Heart left ventricle (tissue), 16 donors: ENCODE data around the gene EFHC1. TPM values are rescaled to one million over a fixed set of nuclear protein-coding genes. Genes with fewer than 3 reads are reported as not detected.
A peak's percentile ranks its signal among the peaks of the same experiment; 100 is the strongest.

ENCODE experiments used
- ATAC-seq, 4 donors: fragments of 200-7000 bp; cut with Tn5 transposase; one replicate each; pipeline ENCODE4 v1.9.1; 2020 to 2022; ENCODE audit warnings: moderate library complexity in 4 of 4, mild to moderate bottlenecking in 3 of 4, moderate number of reproducible peaks in 1 of 4
- DNase-seq, 5 donors: peaks; one replicate each; pipeline ENCODE4 v3.0.0-alpha.2; 2020
- H3K27ac ChIP-seq, 12 donors: fragments of 200-600 bp; sonication (generic) in 4 of 12; one replicate each; pipeline versions ENCODE4 v1.5.0 to v1.8.0; 2016 to 2022; ENCODE audit warnings: mild to moderate bottlenecking in 2 of 12
- H3K27me3 ChIP-seq, 9 donors: fragments of 200-600 bp; sonication (generic) in 2 of 9; one replicate each; pipeline versions ENCODE4 v1.5.1 to v1.8.0; 2016 to 2022; ENCODE audit warnings: mild to moderate bottlenecking in 3 of 9
- H3K36me3 ChIP-seq, 9 donors: fragments of 200-600 bp; sonication (generic) in 2 of 9; one replicate each; pipeline versions ENCODE4 v1.5.0 to v1.8.0; 2018 to 2022; ENCODE audit warnings: mild to moderate bottlenecking in 2 of 9
- H3K4me1 ChIP-seq, 12 donors: fragments of 200-600 bp; sonication (generic) in 4 of 12; one replicate each; pipeline versions ENCODE4 v1.5.0 to v1.8.0; 2016 to 2022; ENCODE audit warnings: mild to moderate bottlenecking in 3 of 12
- H3K4me3 ChIP-seq, 12 donors: fragments of 200-600 bp; sonication (generic) in 4 of 12; one replicate each; pipeline versions ENCODE4 v1.5.0 to v1.8.0; 2017 to 2022; ENCODE audit warnings: mild to moderate bottlenecking in 9 of 12, moderate library complexity in 4 of 12
- H3K9me3 ChIP-seq, 12 donors: fragments of 200-600 bp; sonication (generic) in 4 of 12; one replicate each; pipeline versions ENCODE4 v1.5.0 to v1.8.0; 2016 to 2022; ENCODE audit warnings: mild to moderate bottlenecking in 1 of 12
- POLR2A ChIP-seq, 2 donors: fragments of 450-650 bp; IDR thresholded peaks; one replicate each; pipeline ENCODE4 v1.6.1; 2017; ENCODE audit warnings: antibody characterized with exemption in 2 of 2, mild to moderate bottlenecking in 2 of 2, moderate library complexity in 2 of 2
- WGBS, 4 donors: extraction: QIAGEN DNeasy Blood & Tissue Kit in 2 of 4; methylation state at CpG; one replicate each; pipeline versions ENCODE4 v1.1.5 to v1.1.7; 2013 to 2018; 5-methylcytosine and 5-hydroxymethylcytosine counted together
- intact Hi-C, 10 donors: fragments of 100-400 bp; cut with DNase I; formaldehyde crosslinking; loops; one replicate each; pipeline versions ENCODE4 v1.11.1 to v1.14.2; 2022
- polyA plus RNA-seq, 2 donors: library from polyadenylated mRNA; stranded (reverse); fragments of 200-250 nt; gene quantifications; one replicate each; pipeline ENCODE4 v1.2.3, GENCODE V29; 2013
- total RNA-seq, 9 donors: library from RNA; depleted of rRNA in 2 of 9; stranded (reverse); fragments of >200 nt in 2 of 9; fragmentation: NEBNext Ultra II Directional in 3 of 9; extraction: Animal tissue kit (Norgen Biotek cat#: 25700) in 3 of 9; gene quantifications; one replicate each; pipeline versions ENCODE4 v1.1.0 to v1.2.4, GENCODE V29; 2016 to 2023
- TF ChIP-seq, protein P1 (sequence below), 12 donors: fragments of 200-600 bp; sonication (generic) in 4 of 12; IDR thresholded peaks; one replicate each; pipeline versions ENCODE4 v1.5.0 to v1.8.0; 2018 to 2022; ENCODE audit warnings: antibody characterized with exemption in 12 of 12, mild to moderate bottlenecking in 5 of 12
- donor health status: ischemic (EF 13 %, LVEDD 7.1; RV severe dilation, severe dysfunction).
- donor health status: healthy with polysubstance abuse.
- donor health status: DM: no; HTN: yes; CAD: no.
- donor health status: DM: no; HTN: no; CAD: no.
- donor health status: ischemic (EF 25% LVEDD 6.9; RV normal size, moderate dysfunction).
- donor health status: ischemic (EF 25% LVEDD 5.7; RV mildly dilated, moderate dysfunction).
- donor health status: healthy.
- donor health status: DM: yes; HTN: yes; CAD: no.
- donor health status: ischemic (EF 35%, LVEDD 5.7; RV mildly dilated, moderate dysfunction).
- donor health status: nonischemic (EF 11% LVEDD 7.7; RV severe dilation, severe dysfunction).
- donor health status: DM: yes; HTN: yes; CAD: no.
- donor health status: PGD.
- donor health status: ischemic (EF 29% LVEDD 5.4; RV normal size, mild dysfunction).
- donor health status: nonischemic (EF 23%, LVEDD 6.1; RV moderate dilation, normal function).

EFHC1 gene
- total and polyA plus RNA-seq, 11 donors = 2.6 to 14.4 (median 4.3) TPM

DNA sequence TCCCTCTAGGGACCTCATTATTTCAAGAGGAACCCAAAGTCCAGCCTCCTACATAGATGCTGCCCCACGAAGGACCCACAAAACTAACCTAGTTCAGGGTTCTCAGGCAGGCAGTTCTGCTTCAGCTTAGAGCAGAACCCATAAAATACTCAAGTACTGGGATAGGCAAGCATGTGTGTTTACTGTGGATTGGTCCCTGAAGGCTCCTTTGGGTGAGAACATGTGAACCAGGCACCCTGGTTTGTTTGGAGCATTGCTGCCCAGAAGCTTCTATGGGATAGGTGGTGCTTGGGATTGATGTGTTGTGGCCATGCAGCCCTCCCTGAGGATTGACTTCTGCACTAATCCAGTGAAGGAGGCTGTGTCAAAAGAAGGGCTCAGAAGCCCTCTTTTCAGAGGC, 14.9 kb upstream of the EFHC1 start:
- Histone ChIP-seq H3K27me3 (no peaks in the 10 kb centered on the region), H3K27ac (no peak overlapping the region), H3K36me3 (peaks cover 0 to 25% (median 3%) of the 10 kb centered on the region in 9 donors), H3K4me1 (peaks cover 0 to 3% (median 0%) of the 10 kb centered on the region in 12 donors), H3K9me3 (no peaks in the 10 kb centered on the region), H3K4me3 (no peak overlapping the region)
- TF ChIP-seq, protein P1, sequence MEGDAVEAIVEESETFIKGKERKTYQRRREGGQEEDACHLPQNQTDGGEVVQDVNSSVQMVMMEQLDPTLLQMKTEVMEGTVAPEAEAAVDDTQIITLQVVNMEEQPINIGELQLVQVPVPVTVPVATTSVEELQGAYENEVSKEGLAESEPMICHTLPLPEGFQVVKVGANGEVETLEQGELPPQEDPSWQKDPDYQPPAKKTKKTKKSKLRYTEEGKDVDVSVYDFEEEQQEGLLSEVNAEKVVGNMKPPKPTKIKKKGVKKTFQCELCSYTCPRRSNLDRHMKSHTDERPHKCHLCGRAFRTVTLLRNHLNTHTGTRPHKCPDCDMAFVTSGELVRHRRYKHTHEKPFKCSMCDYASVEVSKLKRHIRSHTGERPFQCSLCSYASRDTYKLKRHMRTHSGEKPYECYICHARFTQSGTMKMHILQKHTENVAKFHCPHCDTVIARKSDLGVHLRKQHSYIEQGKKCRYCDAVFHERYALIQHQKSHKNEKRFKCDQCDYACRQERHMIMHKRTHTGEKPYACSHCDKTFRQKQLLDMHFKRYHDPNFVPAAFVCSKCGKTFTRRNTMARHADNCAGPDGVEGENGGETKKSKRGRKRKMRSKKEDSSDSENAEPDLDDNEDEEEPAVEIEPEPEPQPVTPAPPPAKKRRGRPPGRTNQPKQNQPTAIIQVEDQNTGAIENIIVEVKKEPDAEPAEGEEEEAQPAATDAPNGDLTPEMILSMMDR (IDR thresholded peaks at IDR 0.05) = no peak
- no peak for TF ChIP-seq POLR2A (IDR thresholded peaks at IDR 0.05)
- intact Hi-C loops = no loop called here
- 91 to 98% (median 94%) methylated on average over 1 of the region's 1 CpG; no CpG with 5 or more reads in 1 of the 4 donors for WGBS, 4 donors
- no peak for DNase-seq
- no peak for ATAC-seq

DNA sequence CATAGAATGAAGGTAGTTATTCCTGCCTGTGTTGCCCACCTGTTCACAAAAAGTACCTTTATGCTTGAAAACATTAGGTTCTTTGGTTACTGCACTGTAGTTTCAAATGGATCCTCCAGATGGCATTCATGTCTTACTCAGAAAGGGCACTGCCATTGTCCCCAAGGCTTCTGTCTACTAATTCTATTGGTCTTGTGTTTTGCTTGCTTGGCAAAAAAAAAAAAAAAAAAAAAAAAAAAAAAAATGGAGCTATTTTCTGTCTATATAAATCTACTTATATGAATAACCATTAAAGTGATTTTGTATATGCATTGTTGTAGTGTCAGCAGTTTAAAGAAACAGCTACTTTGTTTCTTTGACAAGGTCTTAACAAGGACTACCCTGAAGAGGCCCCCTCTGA, 12.7 kb upstream of the EFHC1 start:
- Histone ChIP-seq H3K9me3 (no peaks in the 10 kb centered on the region), H3K27ac (no peak overlapping the region), H3K27me3 (no peaks in the 10 kb centered on the region), H3K36me3 (peaks cover 0 to 25% (median 3%) of the 10 kb centered on the region in 9 donors), H3K4me3 (no peak overlapping the region), H3K4me1 (peaks cover 0 to 3% (median 0%) of the 10 kb centered on the region in 12 donors)
- DNase-seq (no peak), ATAC-seq (peak in 1 of 4 donors; percentile 49)
- no peak for TF ChIP-seq POLR2A (IDR thresholded peaks at IDR 0.05)
- TF ChIP-seq, protein P1 (IDR thresholded peaks at IDR 0.05) = peak; percentile 19 to 60 (median 44)
- intact Hi-C loops = no loop called here

DNA sequence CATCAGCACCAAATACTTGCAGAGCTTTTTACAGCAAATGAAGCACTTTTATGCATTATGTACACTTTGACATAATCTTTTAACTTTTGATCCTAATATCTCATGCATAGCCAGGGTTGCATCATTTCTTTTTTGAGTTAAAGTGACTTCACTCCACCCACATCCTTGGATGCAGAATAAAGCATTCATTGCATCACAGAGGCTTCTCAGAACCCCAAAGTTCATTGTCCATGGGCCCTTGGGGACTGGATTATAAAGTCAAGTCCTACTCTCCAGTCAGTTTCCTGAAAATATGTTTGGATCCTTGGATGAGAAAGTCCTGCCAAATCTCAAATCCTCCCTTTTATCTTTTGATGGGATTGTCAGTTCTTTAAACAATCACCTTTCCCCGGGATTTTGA, 10.6 kb upstream of the EFHC1 start:
- no peak overlapping the region for H3K27ac ChIP-seq
- no peaks in the 10 kb centered on the region for H3K27me3 ChIP-seq
- DNase-seq = no peak
- no peak overlapping the region for H3K4me3 ChIP-seq
- 26 to 54% (median 41%) methylated on average over 1 of the region's 1 CpG for WGBS, 4 donors
- no peaks in the 10 kb centered on the region for H3K4me1 ChIP-seq
- peaks cover 0 to 11% (median 0%) of the 10 kb centered on the region in 9 donors for H3K36me3 ChIP-seq
- ATAC-seq = peak in 1 of 4 donors; percentile 59
- no peaks in the 10 kb centered on the region for H3K9me3 ChIP-seq
- intact Hi-C loops = no loop called here
- TF ChIP-seq POLR2A (IDR thresholded peaks at IDR 0.05) = no peak
- TF ChIP-seq, protein P1 (IDR thresholded peaks at IDR 0.05) = no peak

DNA sequence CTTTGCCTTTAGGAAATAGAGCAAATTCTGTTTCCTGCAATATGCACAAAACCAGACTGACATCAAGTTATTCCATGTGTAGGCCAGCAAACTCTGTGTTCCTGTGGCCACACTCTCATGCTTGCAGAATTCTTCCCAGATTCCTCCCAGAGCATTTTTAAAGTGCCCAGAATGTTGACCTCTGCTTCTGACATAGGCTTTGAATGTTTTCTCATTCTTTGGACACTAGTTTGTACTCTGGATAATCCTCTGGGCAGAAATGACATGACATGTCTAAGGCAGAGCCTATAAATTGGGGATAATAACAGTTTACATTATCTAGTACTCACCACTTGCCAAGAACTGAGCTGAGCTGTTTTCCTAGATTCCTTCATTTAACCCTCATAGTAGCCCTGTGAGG, 9.2 kb upstream of the EFHC1 start:
- TF ChIP-seq, protein P1 (IDR thresholded peaks at IDR 0.05) = no peak
- no peak for TF ChIP-seq POLR2A (IDR thresholded peaks at IDR 0.05)
- no peak for ATAC-seq
- DNase-seq = no peak
- H3K27ac ChIP-seq = no peak overlapping the region
- intact Hi-C loops = loop anchor here in 1 of 10 donors (2.0 kb wide), 1 partner anchor 254 kb away; no protein-coding TSS in a partner anchor
- H3K36me3 ChIP-seq = peaks cover 0 to 4% (median 0%) of the 10 kb centered on the region in 9 donors
- H3K4me1 ChIP-seq = peaks cover 0 to 4% (median 0%) of the 10 kb centered on the region in 12 donors
- H3K9me3 ChIP-seq = no peaks in the 10 kb centered on the region
- no peaks in the 10 kb centered on the region for H3K27me3 ChIP-seq
- no peak overlapping the region for H3K4me3 ChIP-seq
